Smooth muscle cell (in vitro differentiated cells): Measurements from ENCODE around the gene SRPK3. TPM values are rescaled to one million over a fixed set of nuclear protein-coding genes. Genes with fewer than 3 reads are reported as not detected.
"Not testable (repeated sequence)": the region's sequence is repeated elsewhere in the genome, so short reads cannot be mapped to it uniquely, and the experiment has no call there.

Source experiments
- DNase-seq: peaks from one replicate; lab custom pipeline; 2025; ENCODE audit not compliant: unreplicated experiment; lab: John Stamatoyannopoulos, UW
- H2AFZ ChIP-seq: fragments of 200-600 bp; sonication (generic); 2 replicates; pipeline ENCODE4 v1.6.0; 2016; ENCODE audit warnings: antibody characterized with exemption, low read depth, mild to moderate bottlenecking
- H3F3A ChIP-seq: fragments of 200-600 bp; sonication (generic); 2 replicates; pipeline ENCODE4 v1.6.0; 2017; ENCODE audit warnings: antibody characterized with exemption, low read depth
- H3K27ac ChIP-seq: fragments of 200-600 bp; sonication (generic); 2 replicates; pipeline ENCODE4 v1.5.1; 2016; ENCODE audit warnings: low read depth, mild to moderate bottlenecking
- H3K27me3 ChIP-seq: fragments of 200-600 bp; sonication (generic); 2 replicates; pipeline ENCODE4 v1.6.1; 2016; ENCODE audit warnings: low read depth, mild to moderate bottlenecking
- H3K36me3 ChIP-seq: fragments of 200-600 bp; sonication (generic); 2 replicates; pipeline ENCODE4 v1.5.1; 2016; ENCODE audit warnings: low read depth
- H3K4me1 ChIP-seq: fragments of 200-600 bp; sonication (generic); 2 replicates; pipeline ENCODE4 v1.5.1; 2016; ENCODE audit warnings: low read depth
- H3K4me2 ChIP-seq: fragments of 200-600 bp; sonication (generic); 2 replicates; pipeline ENCODE4 v1.6.0; 2016; ENCODE audit warnings: mild to moderate bottlenecking
- H3K4me3 ChIP-seq: fragments of 200-600 bp; sonication (generic); 2 replicates; pipeline ENCODE4 v1.5.1; 2016; ENCODE audit warnings: mild to moderate bottlenecking
- H3K79me2 ChIP-seq: fragments of 200-600 bp; sonication (generic); 2 replicates; pipeline ENCODE4 v1.6.0; 2016; ENCODE audit warnings: low read depth, mild to moderate bottlenecking
- H3K9ac ChIP-seq: fragments of 200-600 bp; sonication (generic); 2 replicates; pipeline ENCODE4 v1.6.0; 2016; ENCODE audit warnings: low read depth
- H3K9me3 ChIP-seq: fragments of 200-600 bp; sonication (generic); replicated peaks from 2 replicates; pipeline ENCODE4 v1.5.1; 2016; ENCODE audit warnings: low read depth
- H4K20me1 ChIP-seq: fragments of 200-600 bp; sonication (generic); 2 replicates; pipeline ENCODE4 v1.6.0; 2016; ENCODE audit warnings: low read depth
- CTCF ChIP-seq: fragments of 200-600 bp; sonication (generic); IDR thresholded peaks from 2 replicates; pipeline ENCODE4 v1.5.1; 2017; ENCODE audit warnings: borderline replicate concordance, mild to moderate bottlenecking, antibody characterized with exemption; ENCODE audit not compliant: insufficient read depth, poor library complexity, severe bottlenecking
- WGBS: methylation state at CpG from one replicate; pipeline ENCODE4 v1.1.7; 2016; ENCODE audit warnings: low lambda C conversion rate; 5-methylcytosine and 5-hydroxymethylcytosine counted together
- polyA plus RNA-seq: library from polyadenylated mRNA; unstranded; fragments of >200 nt; fragmentation: Nextera tagmentation; extraction: Ambion mirVana; gene quantifications from 2 replicates; pipeline ENCODE4 v1.2.1, GENCODE V29; 2016
- total RNA-seq: library from RNA; depleted of rRNA; stranded (reverse); fragments of >200 nt; gene quantifications from 2 replicates; pipeline ENCODE4 v1.2.3, GENCODE V29; 2014

The SRPK3 gene
- total and polyA plus RNA-seq, 2 experiments from 2014 or later: 0.05 TPM; not detected in 1

- Histone ChIP-seq H3K27ac (no peak overlapping the region), H4K20me1 (no peaks in the 10 kb centered on the region), H3K4me1 (no peaks in the 10 kb centered on the region), H3F3A (no peaks in the 10 kb centered on the region), H3K27me3 (no peaks in the 10 kb centered on the region), H3K79me2 (no peaks in the 10 kb centered on the region), H3K4me3 (no peak overlapping the region), H3K4me2 (no peak overlapping the region), H3K9me3 (no peaks in the 10 kb centered on the region), H2AFZ (no peak overlapping the region), H3K36me3 (no peaks in the 10 kb centered on the region), H3K9ac (no peak overlapping the region)
- no peak for DNase-seq
- 88% methylated on average over 25 of the region's 25 CpGs for WGBS
- no peak for TF ChIP-seq CTCF
Measured at GRCh38 chrX:153816831-153817690, 36.2 kb downstream of the SRPK3 start.

- H3K27me3 ChIP-seq, H3K79me2 ChIP-seq, H3K4me3 ChIP-seq, H2AFZ ChIP-seq, H3K36me3 ChIP-seq, H3K9ac ChIP-seq, H3F3A ChIP-seq, H3K4me1 ChIP-seq, DNase-seq, H3K4me2 ChIP-seq, H4K20me1 ChIP-seq, H3K27ac ChIP-seq, H3K9me3 ChIP-seq: not testable (repeated sequence)
- WGBS: 92% methylated on average over 9 of the region's 9 CpGs
Measured at GRCh38 chrX:153818064-153818463, 37.2 kb downstream of the SRPK3 start.

- Histone ChIP-seq H3K4me3 (peak overlapping the region; percentile 54), H2AFZ (no peak overlapping the region), H3K27ac (no peak overlapping the region), H3K9ac (no peak overlapping the region), H3K4me1 (no peaks in the 10 kb centered on the region), H3K27me3 (no peaks in the 10 kb centered on the region), H3K9me3 (no peaks in the 10 kb centered on the region), H4K20me1 (no peaks in the 10 kb centered on the region), H3F3A (no peaks in the 10 kb centered on the region), H3K36me3 (no peaks in the 10 kb centered on the region), H3K4me2 (peak overlapping the region; percentile 78), H3K79me2 (no peaks in the 10 kb centered on the region)
- no peak for DNase-seq
- WGBS: 27% methylated on average over 59 of the region's 67 CpGs
- TF ChIP-seq CTCF: no peak
Measured at GRCh38 chrX:153818571-153819383, 37.9 kb downstream of the SRPK3 start.

GRCh38 chrX:153819384-153820040, 38.7 kb downstream of the SRPK3 start:
- no peak overlapping the region for H2AFZ ChIP-seq
- peak overlapping the region; percentile 54 for H3K4me3 ChIP-seq
- DNase-seq: no peak
- H3K36me3 ChIP-seq: no peaks in the 10 kb centered on the region
- no peaks in the 10 kb centered on the region for H3K9me3 ChIP-seq
- no peaks in the 10 kb centered on the region for H3F3A ChIP-seq
- H3K4me1 ChIP-seq: no peaks in the 10 kb centered on the region
- H3K27ac ChIP-seq: no peak overlapping the region
- H4K20me1 ChIP-seq: no peaks in the 10 kb centered on the region
- no peaks in the 10 kb centered on the region for H3K27me3 ChIP-seq
- no peaks in the 10 kb centered on the region for H3K79me2 ChIP-seq
- H3K9ac ChIP-seq: no peak overlapping the region
- H3K4me2 ChIP-seq: peak overlapping the region; percentile 78
- TF ChIP-seq CTCF: no peak
- WGBS: 47% methylated on average over 23 of the region's 23 CpGs
